ENCODE data around the gene GUCY1A1. TPM values are rescaled to one million over a fixed set of nuclear protein-coding genes. Genes with fewer than 3 reads are reported as not detected.
A peak's percentile ranks its signal among the peaks of the same experiment; 100 is the strongest.

Gene GUCY1A1
- total and polyA plus RNA-seq, 7 donors = 1.2 to 254 (median 87.5) TPM

DNA sequence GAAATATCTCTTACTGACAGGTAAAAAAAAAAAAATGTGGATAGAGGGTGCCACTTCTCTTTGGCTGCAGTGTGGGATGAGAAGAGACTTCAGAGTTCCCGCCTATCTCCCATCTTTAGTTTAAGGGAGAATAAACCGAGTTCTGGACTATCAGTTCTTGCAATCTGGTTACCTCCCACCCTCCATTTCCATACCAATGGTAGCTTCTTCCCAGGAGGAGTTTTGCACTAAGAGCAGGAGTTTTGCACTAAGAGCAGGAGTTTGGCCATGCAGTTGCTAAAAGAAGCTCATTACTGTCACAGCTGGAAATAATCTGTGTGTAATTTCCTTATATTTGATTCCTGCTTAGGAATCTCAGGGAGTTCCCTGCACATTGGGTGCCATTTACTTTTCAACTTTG is 81.4 kb downstream of the GUCY1A1 start:
- Histone ChIP-seq H3K4me3 (no peak overlapping the region), H3K27me3 (no peaks in the 10 kb centered on the region), H3K27ac (no peak overlapping the region), H3K4me1 (no peaks in the 10 kb centered on the region), H3K9me3 (no peaks in the 10 kb centered on the region), H3K36me3 (no peaks in the 10 kb centered on the region)
- intact Hi-C loops (cut with DNase I) = no loop called here
- no peak for TF ChIP-seq POLR2AphosphoS5 (IDR thresholded peaks at IDR 0.05)
- no peak for TF ChIP-seq POLR2A (IDR thresholded peaks at IDR 0.05)
- TF ChIP-seq, protein P1, sequence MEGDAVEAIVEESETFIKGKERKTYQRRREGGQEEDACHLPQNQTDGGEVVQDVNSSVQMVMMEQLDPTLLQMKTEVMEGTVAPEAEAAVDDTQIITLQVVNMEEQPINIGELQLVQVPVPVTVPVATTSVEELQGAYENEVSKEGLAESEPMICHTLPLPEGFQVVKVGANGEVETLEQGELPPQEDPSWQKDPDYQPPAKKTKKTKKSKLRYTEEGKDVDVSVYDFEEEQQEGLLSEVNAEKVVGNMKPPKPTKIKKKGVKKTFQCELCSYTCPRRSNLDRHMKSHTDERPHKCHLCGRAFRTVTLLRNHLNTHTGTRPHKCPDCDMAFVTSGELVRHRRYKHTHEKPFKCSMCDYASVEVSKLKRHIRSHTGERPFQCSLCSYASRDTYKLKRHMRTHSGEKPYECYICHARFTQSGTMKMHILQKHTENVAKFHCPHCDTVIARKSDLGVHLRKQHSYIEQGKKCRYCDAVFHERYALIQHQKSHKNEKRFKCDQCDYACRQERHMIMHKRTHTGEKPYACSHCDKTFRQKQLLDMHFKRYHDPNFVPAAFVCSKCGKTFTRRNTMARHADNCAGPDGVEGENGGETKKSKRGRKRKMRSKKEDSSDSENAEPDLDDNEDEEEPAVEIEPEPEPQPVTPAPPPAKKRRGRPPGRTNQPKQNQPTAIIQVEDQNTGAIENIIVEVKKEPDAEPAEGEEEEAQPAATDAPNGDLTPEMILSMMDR (IDR thresholded peaks at IDR 0.05) = no peak
- no peak for TF ChIP-seq EP300 (IDR thresholded peaks at IDR 0.05)
- 79 to 82% methylated on average over 2 of the region's 2 CpGs for WGBS, 2 donors
- DNase-seq = no peak

DNA sequence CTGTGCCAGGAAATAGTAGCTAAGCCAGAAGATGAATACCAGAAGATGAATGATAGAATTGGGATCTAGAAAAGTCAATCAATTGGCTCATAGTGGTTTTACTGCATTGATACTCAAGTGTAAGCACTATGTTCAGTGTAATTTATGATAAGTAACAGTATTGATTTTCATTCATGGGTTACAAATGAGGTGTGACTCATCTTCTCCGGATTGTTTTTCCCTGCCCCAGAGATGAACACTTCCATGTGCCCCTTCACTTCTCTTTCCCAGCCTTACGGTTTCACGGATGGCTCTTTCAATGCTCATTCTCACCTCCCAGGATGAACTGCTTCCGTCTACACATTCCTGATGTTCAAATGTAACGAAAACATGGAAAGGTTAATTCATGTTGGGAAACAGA is 82.4 kb downstream of the GUCY1A1 start:
- Histone ChIP-seq H3K4me1 (no peaks in the 10 kb centered on the region), H3K4me3 (no peak overlapping the region), H3K36me3 (no peaks in the 10 kb centered on the region), H3K27ac (no peak overlapping the region), H3K27me3 (no peaks in the 10 kb centered on the region), H3K9me3 (no peaks in the 10 kb centered on the region)
- no peak for TF ChIP-seq EP300 (IDR thresholded peaks at IDR 0.05)
- TF ChIP-seq, protein P1 (IDR thresholded peaks at IDR 0.05) = no peak
- no peak for TF ChIP-seq POLR2A (IDR thresholded peaks at IDR 0.05)
- TF ChIP-seq POLR2AphosphoS5 (IDR thresholded peaks at IDR 0.05) = no peak
- DNase-seq = no peak
- intact Hi-C loops (cut with DNase I) = no loop called here
- WGBS, 2 donors = 90 to 93% methylated on average over 5 of the region's 5 CpGs

- TF ChIP-seq POLR2A (IDR thresholded peaks at IDR 0.05) (no peak), POLR2AphosphoS5 (IDR thresholded peaks at IDR 0.05) (no peak), EP300 (IDR thresholded peaks at IDR 0.05) (no peak)
- TF ChIP-seq, protein P1 (IDR thresholded peaks at IDR 0.05) = no peak
- Histone ChIP-seq H3K9me3 (no peaks in the 10 kb centered on the region), H3K27ac (no peak overlapping the region), H3K4me3 (no peak overlapping the region), H3K36me3 (no peaks in the 10 kb centered on the region), H3K27me3 (no peaks in the 10 kb centered on the region), H3K4me1 (no peaks in the 10 kb centered on the region)
- intact Hi-C loops (cut with DNase I) = no loop called here
- DNase-seq = no peak
- 80 to 88% methylated on average over 5 of the region's 5 CpGs for WGBS, 2 donors
Observed at GRCh38 chr4:155751569-155751968, 84.9 kb downstream of the GUCY1A1 start.

DNA sequence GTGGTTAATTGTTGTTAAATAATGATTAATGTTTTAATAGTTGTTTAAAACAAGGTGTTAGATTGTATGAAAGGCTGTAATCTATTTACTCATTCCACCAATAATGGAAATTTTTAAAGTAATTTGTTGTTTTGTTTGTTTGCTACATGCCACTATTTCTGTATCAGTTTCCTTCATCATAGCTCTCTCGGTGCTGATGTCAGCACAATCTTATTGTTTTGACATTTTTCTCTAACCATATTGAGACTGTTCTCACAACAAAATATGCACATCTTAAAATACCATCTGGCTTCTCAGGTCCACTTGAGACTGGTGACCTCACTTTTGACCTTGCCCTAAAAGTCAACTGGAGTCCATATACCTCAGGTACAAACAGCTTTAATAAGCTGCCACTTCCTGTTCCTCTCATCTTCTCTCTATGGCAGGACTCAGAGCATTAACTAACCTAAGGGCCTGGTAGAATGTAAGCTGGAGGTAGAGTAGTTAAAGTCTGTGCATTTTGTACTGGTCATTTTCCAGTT is 91.2 kb downstream of the GUCY1A1 start:
- TF ChIP-seq POLR2A (IDR thresholded peaks at IDR 0.05) = no peak
- TF ChIP-seq EP300 (IDR thresholded peaks at IDR 0.05) = no peak
- TF ChIP-seq, protein P1 (IDR thresholded peaks at IDR 0.05) = no peak
- no peak for TF ChIP-seq POLR2AphosphoS5 (IDR thresholded peaks at IDR 0.05)
- Histone ChIP-seq H3K9me3 (no peaks in the 10 kb centered on the region), H3K4me3 (no peak overlapping the region), H3K4me1 (peaks cover 0 to 35% (median 18%) of the 10 kb centered on the region in 4 donors), H3K36me3 (no peaks in the 10 kb centered on the region), H3K27me3 (no peaks in the 10 kb centered on the region), H3K27ac (peak overlapping the region; percentile 94 to 97 (median 95))
- 91 to 96% methylated on average over 1 of the region's 1 CpG for WGBS, 2 donors
- intact Hi-C loops (cut with DNase I) = loop anchor here (2.0 kb wide), 2 partner anchors 91 to 317 kb away; partner anchors contain the start of gene GUCY1A1
- DNase-seq = no peak

Measured in sigmoid colon (tissue), 7 donors.